OCI-LY7 (cell line): ENCODE results near the gene HOXC9.

Experiments used
- CTCF ChIP-seq: fragments of 200-600 bp; sonication (generic); conservative IDR thresholded peaks from 2 replicates; pipeline ENCODE4 v1.5.1; 2014; ENCODE audit warnings: mild to moderate bottlenecking, antibody characterized with exemption, low read length, moderate library complexity, mixed read lengths
- EZH2phosphoT487 ChIP-seq: fragments of 200-600 bp; sonication (generic); IDR thresholded peaks from 2 replicates; pipeline ENCODE4 v1.6.1; 2018; ENCODE audit warnings: low read depth, borderline replicate concordance, mild to moderate bottlenecking, mixed run types, antibody characterized with exemption, low read length, moderate library complexity, mixed read lengths

DNA sequence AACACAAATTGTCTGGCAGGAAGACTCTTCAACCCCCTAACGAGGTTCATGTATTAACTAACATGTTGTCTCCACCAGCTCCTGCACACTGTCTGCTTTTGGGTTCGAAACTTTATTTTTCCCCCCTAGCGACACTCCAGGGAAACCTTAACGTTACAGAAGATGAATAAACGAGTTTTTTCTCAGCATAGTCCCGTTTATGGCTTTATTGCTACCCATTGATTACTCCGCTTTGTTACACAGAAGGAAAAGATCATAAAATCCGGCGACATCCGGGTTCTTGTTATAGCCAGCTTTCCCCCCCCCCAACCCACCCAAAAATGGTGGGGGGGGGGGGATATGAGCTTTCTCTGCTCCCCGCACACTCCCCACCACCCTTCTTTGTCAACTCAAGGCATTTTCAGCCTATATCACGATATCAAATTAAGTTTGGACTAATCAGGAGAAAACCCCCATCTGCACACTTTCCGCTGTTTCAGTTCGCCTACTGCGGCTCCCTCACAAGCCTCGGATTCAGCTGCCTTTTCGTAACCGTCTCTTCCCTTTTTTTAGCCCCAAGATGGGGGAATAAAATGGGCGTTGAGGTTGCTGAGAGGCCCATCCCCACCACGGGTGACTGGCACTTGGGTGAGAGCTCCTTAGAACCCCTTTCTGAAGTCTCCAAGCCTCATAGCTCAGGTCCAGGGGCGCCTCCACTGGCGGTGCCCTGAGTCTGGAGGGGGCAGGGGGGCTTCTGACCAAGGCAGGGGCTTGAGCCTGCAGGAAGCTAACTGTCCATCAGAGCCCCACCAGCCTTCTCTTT, 26.9 kb downstream of the HOXC9 start:
- TF ChIP-seq CTCF = no peak
- no peak for TF ChIP-seq EZH2phosphoT487
